GM19023 (cell line): ENCODE measurements around the gene SOX15.
"Not testable (repeated sequence)": the region's sequence is repeated elsewhere in the genome, so short reads cannot be mapped to it uniquely, and the experiment has no call there.

ENCODE experiments used
- ATAC-seq: cut with Tn5 transposase; IDR thresholded peaks from one replicate; pipeline ENCODE4 v1.9.1; 2021; ENCODE audit warnings: mild to moderate bottlenecking, moderate library complexity; ENCODE audit not compliant: unreplicated experiment

The SOX15 gene

GRCh38 chr17:7611635-7612293 lies 21.9 kb upstream of the SOX15 start:
- no peak for ATAC-seq

DNA sequence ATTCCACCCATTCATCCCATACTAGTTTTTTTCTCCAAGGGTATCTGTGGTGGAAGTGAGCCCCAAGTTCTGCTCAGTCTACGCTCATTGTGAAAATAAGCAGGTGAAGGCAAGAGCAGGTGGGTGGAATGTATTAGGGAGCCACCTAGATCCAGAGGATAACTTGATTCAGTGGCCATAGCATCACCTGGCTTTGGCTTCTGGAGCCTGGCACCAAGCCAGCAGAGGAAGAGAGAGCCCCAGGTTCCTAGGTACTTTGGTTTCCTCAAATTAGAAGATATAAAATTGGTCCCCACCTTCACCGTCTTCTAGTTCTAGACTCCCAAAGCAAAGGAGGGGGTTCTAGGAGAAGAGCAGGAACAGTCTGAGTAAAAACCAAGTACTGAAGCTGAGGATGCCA lies 20.7 kb upstream of the SOX15 start:
- no peak for ATAC-seq

DNA sequence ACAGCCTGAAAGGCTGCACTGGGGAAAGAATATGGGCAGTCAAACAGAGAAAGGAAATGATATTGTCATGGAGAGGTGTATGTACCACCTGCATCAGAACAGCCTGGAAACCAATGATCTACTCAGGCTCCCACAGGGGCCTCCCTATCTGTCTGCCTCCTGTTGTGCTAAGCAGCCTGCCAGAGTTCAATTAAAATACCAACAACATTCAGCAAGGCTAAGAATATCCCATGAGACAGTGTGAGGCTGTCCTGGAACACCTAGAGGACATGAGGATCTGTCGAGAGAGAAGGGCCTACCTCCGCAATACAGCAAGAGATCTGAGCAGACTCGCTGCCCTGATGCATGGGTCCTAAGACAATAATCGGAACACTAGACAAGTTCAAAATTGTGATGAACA lies 16.4 kb upstream of the SOX15 start:
- no peak for ATAC-seq

DNA sequence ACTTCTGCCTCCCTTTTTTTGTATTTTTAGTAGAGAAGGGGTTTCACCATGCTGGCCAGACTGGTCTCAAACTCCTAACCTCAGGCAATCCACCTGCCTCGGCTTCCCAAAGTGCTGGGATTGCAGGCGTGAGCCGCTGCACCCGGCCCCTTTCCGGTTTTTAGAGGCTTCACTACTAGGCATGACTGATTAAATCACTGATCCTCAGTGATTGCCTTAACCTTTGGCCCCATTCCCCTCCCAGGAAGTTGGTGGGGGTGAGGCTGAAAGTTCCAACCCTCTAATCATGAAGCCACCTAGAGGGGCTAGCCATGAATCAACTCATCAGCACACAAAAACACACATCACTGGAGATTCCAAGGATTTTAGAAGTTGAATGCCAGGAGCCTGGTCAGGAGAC lies 7.7 kb upstream of the SOX15 start:
- not testable (repeated sequence) for ATAC-seq

GRCh38 chr17:7593296-7593695 lies 3.4 kb upstream of the SOX15 start:
- no peak for ATAC-seq

DNA sequence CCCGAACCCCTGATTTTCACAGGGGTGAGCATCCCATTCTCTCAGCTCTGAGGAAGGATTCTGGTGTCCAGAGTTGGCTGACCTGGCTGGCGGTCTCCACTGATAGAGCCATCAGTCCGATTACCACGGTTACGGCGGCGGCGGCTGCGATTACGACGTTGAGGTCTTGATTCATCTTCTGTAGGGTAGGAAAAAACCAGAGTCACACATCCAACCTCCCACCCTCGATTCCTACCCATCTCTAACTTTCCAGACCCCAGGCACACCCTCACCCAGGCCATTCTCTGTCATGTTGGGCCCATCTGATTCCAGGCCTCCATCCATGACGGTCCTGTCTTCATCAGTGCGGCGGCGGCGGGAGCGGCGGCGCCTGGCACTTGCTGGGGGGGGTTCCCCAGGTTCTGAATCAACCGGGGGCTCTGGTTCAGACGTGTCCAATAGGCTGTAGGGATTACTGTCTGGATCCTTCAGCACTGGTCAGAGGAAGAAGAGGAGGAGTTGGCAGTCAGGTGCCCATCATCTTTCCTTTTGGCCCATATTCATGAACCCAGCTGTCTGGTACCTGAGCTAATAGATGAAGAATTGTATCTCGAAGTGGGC lies 2.6 kb upstream of the SOX15 start:
- no peak for ATAC-seq

DNA sequence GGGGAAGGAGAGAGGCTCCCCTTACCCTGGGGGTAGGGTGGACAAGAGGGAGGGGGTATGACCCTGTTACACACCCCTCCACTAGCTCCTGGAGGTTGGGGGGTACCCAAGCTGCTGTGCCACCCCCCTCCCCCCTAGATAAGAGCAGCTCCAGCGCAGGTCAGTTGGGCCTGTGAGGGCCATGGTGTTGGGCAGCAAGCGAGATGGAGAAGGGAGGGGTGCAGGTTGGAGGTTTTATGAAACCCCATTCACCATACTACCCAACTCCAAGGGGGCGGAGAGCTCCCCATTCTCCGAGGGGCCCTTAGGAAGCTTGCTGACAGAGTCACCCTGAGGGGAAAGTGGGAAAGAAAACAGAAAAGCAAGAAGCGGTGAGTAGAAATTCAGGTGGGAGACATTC lies 1.7 kb upstream of the SOX15 start:
- no peak for ATAC-seq

DNA sequence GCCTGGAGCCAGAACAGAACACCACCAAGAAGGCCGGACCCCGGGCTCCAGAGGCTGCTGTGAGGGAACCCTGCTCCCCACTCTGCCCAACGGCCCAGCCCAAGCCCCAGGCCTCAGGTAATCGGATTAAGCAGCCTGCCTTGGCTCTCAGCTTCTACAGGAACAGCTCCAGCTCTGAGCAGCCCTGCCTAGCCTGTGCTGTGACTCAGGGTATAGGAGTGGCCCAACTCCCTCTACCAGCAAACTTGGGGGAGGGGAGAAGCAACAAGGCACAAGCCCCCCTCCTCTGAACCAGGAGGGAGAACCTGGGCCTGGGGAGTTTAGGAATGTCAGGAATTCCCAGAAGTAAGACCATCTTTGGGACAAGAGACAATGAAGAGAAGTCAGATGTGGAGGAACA lies 849 bp upstream of the SOX15 start:
- ATAC-seq: no peak

- ATAC-seq: peak; percentile 50
These were observed 558 bp downstream of the SOX15 start for GRCh38 chr17:7589204-7589868.

GRCh38 chr17:7588553-7589203 lies 1.2 kb downstream of the SOX15 start:
- ATAC-seq: no peak

GRCh38 chr17:7587420-7588151 lies 2.3 kb downstream of the SOX15 start:
- no peak for ATAC-seq

GRCh38 chr17:7586673-7587419 lies 3.0 kb downstream of the SOX15 start:
- ATAC-seq: no peak

- peak; percentile 78 for ATAC-seq
These were observed 6.4 kb downstream of the SOX15 start, which contains the start of gene MPDU1 for GRCh38 chr17:7583253-7584109. Gene MPDU1, plus strand, starts transcription at chr17:7583852. Its CDS starts 11 bp downstream, at chr17:7583863.

DNA sequence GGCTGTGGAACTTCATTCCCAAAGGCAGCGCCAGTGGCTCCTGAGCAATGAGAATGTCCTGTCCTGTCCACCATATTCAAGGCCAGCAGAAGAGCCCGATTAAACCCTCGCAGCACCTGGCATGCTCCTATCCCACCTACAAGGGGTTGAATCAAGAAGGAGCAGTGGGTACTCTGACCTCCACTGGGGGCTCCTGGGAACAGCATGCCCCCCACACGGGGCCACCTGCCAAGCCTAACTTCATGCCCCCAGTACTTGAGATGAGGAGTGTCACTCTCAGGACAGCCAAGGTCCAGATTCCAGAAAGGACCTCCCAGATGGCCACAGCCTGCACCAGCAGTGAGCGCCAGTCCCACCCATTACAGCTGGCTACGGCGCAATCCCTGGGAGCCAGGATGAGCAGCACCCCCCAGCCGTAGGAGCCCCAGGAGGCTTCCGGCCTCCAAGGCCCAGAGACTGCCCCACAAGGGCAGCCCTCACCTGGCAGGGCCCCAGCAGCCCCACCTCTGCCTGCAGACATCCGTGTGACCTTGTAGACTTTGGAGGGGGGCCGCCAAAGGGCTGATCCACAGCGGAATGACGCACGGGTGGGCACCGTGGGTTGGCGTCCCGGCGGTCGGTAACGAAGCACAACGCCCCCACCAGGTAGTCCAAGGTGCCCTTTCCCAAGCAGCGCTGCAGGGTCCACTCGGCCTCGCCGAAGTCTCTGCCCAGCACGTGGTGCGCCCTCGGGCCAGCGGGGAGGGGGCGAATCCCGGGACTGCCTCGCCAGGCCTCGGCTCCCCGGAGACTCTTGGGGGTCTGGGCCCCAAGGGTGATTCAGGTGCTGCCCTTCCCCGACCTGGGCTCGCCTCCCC lies 7.3 kb downstream of the SOX15 start:
- no peak for ATAC-seq

GRCh38 chr17:7580604-7581575 lies 9.0 kb downstream of the SOX15 start:
- no peak for ATAC-seq

DNA sequence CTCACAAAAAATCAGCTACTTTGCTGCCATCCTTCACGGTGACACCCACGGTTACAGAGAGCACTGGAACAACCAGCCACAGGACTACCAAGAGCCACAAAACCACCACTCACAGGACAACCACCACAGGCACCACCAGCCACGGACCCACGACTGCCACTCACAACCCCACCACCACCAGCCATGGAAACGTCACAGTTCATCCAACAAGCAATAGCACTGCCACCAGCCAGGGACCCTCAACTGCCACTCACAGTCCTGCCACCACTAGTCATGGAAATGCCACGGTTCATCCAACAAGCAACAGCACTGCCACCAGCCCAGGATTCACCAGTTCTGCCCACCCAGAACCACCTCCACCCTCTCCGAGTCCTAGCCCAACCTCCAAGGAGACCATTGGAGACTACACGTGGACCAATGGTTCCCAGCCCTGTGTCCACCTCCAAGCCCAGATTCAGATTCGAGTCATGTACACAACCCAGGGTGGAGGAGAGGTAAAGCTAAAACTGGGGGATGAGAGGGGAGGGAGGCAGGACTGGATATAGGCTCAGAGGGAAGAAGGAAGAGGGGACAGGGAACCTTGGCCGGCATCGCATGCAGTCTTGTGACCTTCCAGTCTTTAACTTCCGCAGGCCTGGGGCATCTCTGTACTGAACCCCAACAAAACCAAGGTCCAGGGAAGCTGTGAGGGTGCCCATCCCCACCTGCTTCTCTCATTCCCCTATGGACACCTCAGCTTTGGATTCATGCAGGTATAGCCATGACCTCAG lies 9.9 kb downstream of the SOX15 start:
- no peak for ATAC-seq
